Subcutaneous adipose tissue (tissue), 4 donors: Measurements from ENCODE around the gene PDGFD. TPM values are rescaled to one million over a fixed set of nuclear protein-coding genes. Genes with fewer than 3 reads are reported as not detected.

Experiments used
- total RNA-seq, 4 donors: library from RNA; depleted of rRNA; stranded (reverse); fragments of >200 nt; gene quantifications; one replicate each; pipeline ENCODE4 v1.1.0, GENCODE V29; 2016
- TF ChIP-seq, protein P1 (sequence below): fragments of 450-650 bp; IDR thresholded peaks from one replicate; pipeline ENCODE4 v1.5.1; 2016; ENCODE audit warnings: low read depth, mild to moderate bottlenecking, control low read depth, antibody characterized with exemption, moderate library complexity

The PDGFD gene
- total RNA-seq, 4 donors from 2014 or later = 19.4 to 77.7 (median 44.9) TPM

DNA sequence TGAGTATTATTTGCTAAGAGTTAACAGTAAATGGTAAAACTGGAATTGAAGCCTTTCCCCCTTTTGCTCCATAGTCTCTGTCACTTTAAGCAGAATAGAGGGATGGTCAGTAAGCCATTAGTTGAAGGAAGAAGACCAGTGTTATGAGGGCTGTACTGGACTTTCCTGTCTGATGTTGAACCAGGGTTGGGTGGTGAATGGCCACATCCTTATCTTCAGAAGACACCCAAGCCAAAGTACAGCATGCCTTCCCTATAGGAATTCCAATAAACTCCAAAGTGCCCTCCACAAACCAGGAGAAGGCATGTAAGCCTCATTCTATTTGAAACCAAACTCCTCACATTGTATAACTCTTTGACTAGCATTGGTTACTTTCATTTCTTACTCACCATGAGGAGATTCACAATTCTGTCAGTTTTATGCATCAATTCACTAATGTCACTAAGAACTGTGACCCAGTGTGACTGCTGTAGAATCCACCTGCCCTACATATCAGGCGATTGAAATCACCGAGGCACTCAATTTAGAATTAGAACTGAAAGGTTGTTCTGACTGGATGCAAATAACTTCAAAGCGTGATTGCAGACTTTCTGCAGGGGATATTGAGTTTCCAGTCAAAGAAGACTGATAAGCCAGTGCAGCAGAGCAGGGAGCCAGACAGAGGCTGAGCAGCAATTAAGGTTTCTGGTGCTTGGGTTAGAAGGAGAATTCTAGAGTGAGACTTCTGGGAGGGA is 234.6 kb downstream of the PDGFD start:
- TF ChIP-seq, protein P1, sequence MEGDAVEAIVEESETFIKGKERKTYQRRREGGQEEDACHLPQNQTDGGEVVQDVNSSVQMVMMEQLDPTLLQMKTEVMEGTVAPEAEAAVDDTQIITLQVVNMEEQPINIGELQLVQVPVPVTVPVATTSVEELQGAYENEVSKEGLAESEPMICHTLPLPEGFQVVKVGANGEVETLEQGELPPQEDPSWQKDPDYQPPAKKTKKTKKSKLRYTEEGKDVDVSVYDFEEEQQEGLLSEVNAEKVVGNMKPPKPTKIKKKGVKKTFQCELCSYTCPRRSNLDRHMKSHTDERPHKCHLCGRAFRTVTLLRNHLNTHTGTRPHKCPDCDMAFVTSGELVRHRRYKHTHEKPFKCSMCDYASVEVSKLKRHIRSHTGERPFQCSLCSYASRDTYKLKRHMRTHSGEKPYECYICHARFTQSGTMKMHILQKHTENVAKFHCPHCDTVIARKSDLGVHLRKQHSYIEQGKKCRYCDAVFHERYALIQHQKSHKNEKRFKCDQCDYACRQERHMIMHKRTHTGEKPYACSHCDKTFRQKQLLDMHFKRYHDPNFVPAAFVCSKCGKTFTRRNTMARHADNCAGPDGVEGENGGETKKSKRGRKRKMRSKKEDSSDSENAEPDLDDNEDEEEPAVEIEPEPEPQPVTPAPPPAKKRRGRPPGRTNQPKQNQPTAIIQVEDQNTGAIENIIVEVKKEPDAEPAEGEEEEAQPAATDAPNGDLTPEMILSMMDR = no peak

GRCh38 chr11:103928802-103929161 is 235.2 kb downstream of the PDGFD start:
- TF ChIP-seq, protein P1 = no peak

DNA sequence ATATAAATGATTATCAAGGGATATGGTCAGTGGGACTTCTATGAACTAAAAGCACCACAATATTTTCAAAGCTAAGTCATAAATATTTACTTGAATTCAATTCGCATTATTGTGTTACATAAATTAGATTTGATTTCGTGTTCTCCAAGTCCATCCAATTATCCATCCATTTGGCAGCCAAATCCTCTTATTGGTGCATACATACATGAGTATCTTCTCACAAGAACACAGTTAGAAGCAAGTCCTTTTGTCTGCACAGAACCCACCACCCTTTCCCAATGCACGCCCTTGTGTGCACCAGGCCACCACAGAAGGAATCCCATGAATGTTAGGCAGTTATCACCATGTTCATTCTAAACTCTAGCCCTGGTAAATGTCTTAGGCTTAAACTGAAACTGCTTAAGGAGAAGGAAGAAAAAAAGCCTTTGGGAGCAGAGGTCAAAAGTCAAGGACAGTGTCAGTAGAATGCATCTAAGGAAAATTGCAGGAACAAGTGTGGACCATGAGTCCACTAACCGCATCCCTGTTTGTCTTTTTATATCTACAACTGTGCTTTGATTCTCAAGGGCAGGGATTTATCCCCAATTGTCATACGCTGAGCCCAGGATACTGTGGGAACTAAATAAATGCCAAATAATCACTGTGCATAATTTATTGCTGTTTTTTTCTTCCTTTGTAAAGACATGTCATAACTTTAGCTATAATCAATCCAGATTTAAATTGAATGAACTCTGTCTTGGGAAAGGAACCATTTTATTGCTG is 235.7 kb downstream of the PDGFD start:
- TF ChIP-seq, protein P1 = no peak

GRCh38 chr11:103927535-103927934 is 236.4 kb downstream of the PDGFD start:
- TF ChIP-seq, protein P1 = no peak

GRCh38 chr11:103926990-103927389 is 237.0 kb downstream of the PDGFD start:
- TF ChIP-seq, protein P1 = no peak

- TF ChIP-seq, protein P1 = no peak
These were observed 239.6 kb downstream of the PDGFD start for GRCh38 chr11:103924166-103925013.
